GM23338 (cell line): ENCODE data around the gene NUP62CL. TPM values are rescaled to one million over a fixed set of nuclear protein-coding genes. Genes with fewer than 3 reads are reported as not detected.

Experiments
- ATAC-seq: fragments of 200-7000 bp; cut with Tn5 transposase; 3 replicates; pipeline ENCODE4 v1.9.1; 2020
- DNase-seq: peaks from one replicate; pipeline ENCODE4 v3.0.0-alpha.2; 2015; ENCODE audit warnings: low spot score
- H2AFZ ChIP-seq: fragments of 200-600 bp; sonication (generic); 2 replicates; pipeline ENCODE4 v1.8.0; 2016; ENCODE audit warnings: antibody characterized with exemption, mild to moderate bottlenecking, moderate library complexity
- H3F3A ChIP-seq: fragments of 200-600 bp; sonication (generic); replicated peaks from 2 replicates; pipeline ENCODE4 v1.8.0; 2017; ENCODE audit warnings: antibody characterized with exemption, mixed run types, low read depth
- H3K27ac ChIP-seq: fragments of 200-600 bp; sonication (generic); 2 replicates; pipeline ENCODE4 v1.6.1; 2016; ENCODE audit warnings: low read depth
- H3K27me3 ChIP-seq: fragments of 200-600 bp; sonication (generic); 2 replicates; pipeline ENCODE4 v1.8.0; 2016; ENCODE audit warnings: mild to moderate bottlenecking, mixed run types, moderate library complexity; ENCODE audit not compliant: insufficient read depth
- H3K36me3 ChIP-seq: fragments of 200-600 bp; sonication (generic); 2 replicates; pipeline ENCODE4 v1.8.0; 2016; ENCODE audit warnings: mild to moderate bottlenecking; ENCODE audit not compliant: insufficient read depth
- H3K4me1 ChIP-seq: fragments of 200-600 bp; sonication (generic); 2 replicates; pipeline ENCODE4 v1.8.0; 2016; ENCODE audit warnings: mild to moderate bottlenecking, moderate library complexity; ENCODE audit not compliant: insufficient read depth
- H3K4me2 ChIP-seq: fragments of 200-600 bp; sonication (generic); 2 replicates; pipeline ENCODE4 v1.7.1; 2017; ENCODE audit warnings: mixed run types
- H3K4me3 ChIP-seq: fragments of 200-600 bp; sonication (generic); 2 replicates; pipeline ENCODE4 v1.6.1; 2016; ENCODE audit warnings: mixed run types
- H3K79me2 ChIP-seq: fragments of 200-600 bp; sonication (generic); replicated peaks from 2 replicates; pipeline ENCODE4 v1.8.0; 2017; ENCODE audit warnings: mild to moderate bottlenecking; ENCODE audit not compliant: insufficient read depth
- H3K9me2 ChIP-seq: fragments of 200-600 bp; sonication (generic); 2 replicates; pipeline ENCODE4 v1.8.0; 2017; ENCODE audit not compliant: insufficient read depth
- H4K20me1 ChIP-seq: fragments of 200-600 bp; sonication (generic); replicated peaks from 2 replicates; pipeline ENCODE4 v1.8.0; 2017; ENCODE audit warnings: mild to moderate bottlenecking; ENCODE audit not compliant: insufficient read depth
- H3K27ac Mint-ChIP-seq: 2 replicates; pipeline ENCODE4 v1.8.0; 2020; ENCODE audit warnings: inconsistent platforms, mild to moderate bottlenecking, moderate library complexity, mixed read lengths
- H3K27me3 Mint-ChIP-seq: 3 replicates; pipeline ENCODE4 v1.8.0; 2022; ENCODE audit warnings: low read depth, mild to moderate bottlenecking, moderate library complexity, mixed read lengths, inconsistent platforms; ENCODE audit not compliant: insufficient read depth, poor library complexity
- H3K36me3 Mint-ChIP-seq: 3 replicates; pipeline ENCODE4 v1.8.0; 2021; ENCODE audit warnings: low read depth, mild to moderate bottlenecking, inconsistent platforms, moderate library complexity, mixed read lengths
- H3K4me1 Mint-ChIP-seq: 3 replicates; pipeline ENCODE4 v1.8.0; 2020; ENCODE audit warnings: mild to moderate bottlenecking, inconsistent platforms, mixed read lengths
- H3K4me3 Mint-ChIP-seq: 3 replicates; pipeline ENCODE4 v1.8.0; 2021; ENCODE audit warnings: moderate library complexity, mild to moderate bottlenecking, inconsistent platforms, mixed read lengths
- H3K9me3 Mint-ChIP-seq: 3 replicates; pipeline ENCODE4 v1.8.0; 2020; ENCODE audit warnings: moderate library complexity, mild to moderate bottlenecking, inconsistent platforms, mixed read lengths
- CREB1 ChIP-seq: fragments of 250-450 bp; sonication (Bioruptor Pico); IDR thresholded peaks from 2 replicates; pipeline ENCODE4 v1.5.0; 2020; ENCODE audit warnings: low read depth, mild to moderate bottlenecking, moderate library complexity
- CTCF ChIP-seq, 2 experiments: fragments of 200-600 bp in 1 of 2; sonication (generic) in 1 of 2; conservative IDR thresholded peaks; 2 replicates each; pipeline versions ENCODE4 v1.5.1 to v1.6.1; 2016 to 2017; ENCODE audit warnings: antibody characterized with exemption in 2 of 2, low read depth in 2 of 2, mild to moderate bottlenecking in 2 of 2, moderate library complexity in 1 of 2
- ETS1 ChIP-seq: IDR thresholded peaks from 2 replicates; pipeline ENCODE4 v1.6.1; 2016; ENCODE audit warnings: antibody characterized with exemption
- EZH2 ChIP-seq: fragments of 200-600 bp; sonication (generic); IDR thresholded peaks from one replicate; pipeline ENCODE4 v1.8.0; 2017; ENCODE audit warnings: antibody characterized with exemption, mild to moderate bottlenecking, low read depth; ENCODE audit not compliant: unreplicated experiment
- EZH2phosphoT487 ChIP-seq: fragments of 200-600 bp; sonication (generic); IDR thresholded peaks from one replicate; pipeline ENCODE4 v1.8.1; 2018; ENCODE audit warnings: antibody characterized with exemption; ENCODE audit not compliant: unreplicated experiment
- JUNB ChIP-seq: IDR thresholded peaks from one replicate; pipeline ENCODE4 v1.6.1; 2016; ENCODE audit warnings: antibody characterized with exemption; ENCODE audit not compliant: unreplicated experiment
- NANOG ChIP-seq: IDR thresholded peaks from 2 replicates; pipeline ENCODE4 v1.6.1; 2016; ENCODE audit warnings: antibody characterized with exemption, borderline replicate concordance
- POLR2AphosphoS5 ChIP-seq: IDR thresholded peaks from 2 replicates; pipeline ENCODE4 v1.6.1; 2016; ENCODE audit warnings: antibody characterized with exemption, low read depth
- REST ChIP-seq: IDR thresholded peaks from one replicate; pipeline ENCODE4 v1.6.1; 2018; ENCODE audit warnings: antibody characterized with exemption; ENCODE audit not compliant: unreplicated experiment
- STAT1 ChIP-seq: IDR thresholded peaks from one replicate; pipeline ENCODE4 v1.6.1; 2016; ENCODE audit warnings: antibody characterized with exemption; ENCODE audit not compliant: unreplicated experiment
- ZNF114 ChIP-seq: fragments of 250-450 bp; sonication (Bioruptor Pico); IDR thresholded peaks from 2 replicates; pipeline ENCODE4 v1.5.0; 2020; ENCODE audit warnings: mild to moderate bottlenecking, moderate library complexity
- ZNF331 ChIP-seq: fragments of 250-450 bp; sonication (Bioruptor Pico); IDR thresholded peaks from 2 replicates; pipeline ENCODE4 v1.5.0; 2020; ENCODE audit warnings: low read depth, mild to moderate bottlenecking, moderate library complexity
- polyA plus RNA-seq: library from polyadenylated mRNA; unstranded; fragments of >200 nt; fragmentation: Nextera tagmentation; extraction: Ambion mirVana; gene quantifications from 2 replicates; pipeline ENCODE4 v1.2.1, GENCODE V29; 2016
- total RNA-seq: library from RNA; depleted of rRNA; stranded (reverse); fragments of >200 nt; shearing (Covaris generic); gene quantifications from 2 replicates; pipeline ENCODE4 v1.2.3, GENCODE V29; 2014
- TF ChIP-seq, protein P1 (sequence below): fragments of 250-450 bp; sonication (Bioruptor Pico); IDR thresholded peaks from 2 replicates; pipeline ENCODE4 v1.5.0; 2020; ENCODE audit warnings: mild to moderate bottlenecking, moderate library complexity

NUP62CL gene
- total and polyA plus RNA-seq, 2 experiments from 2014 or later: 5.8 to 11.2 TPM

GRCh38 chrX:107168257-107168656 is 38.0 kb downstream of the NUP62CL start:
- Histone ChIP-seq H2AFZ (no peak overlapping the region), H3K4me1 (no peaks in the 10 kb centered on the region), H3K4me3 (no peak overlapping the region), H3K9me2 (no peaks in the 10 kb centered on the region), H3K79me2 (no peaks in the 10 kb centered on the region), H3F3A (no peaks in the 10 kb centered on the region), H3K27ac (no peak overlapping the region), H3K4me2 (no peak overlapping the region), H3K36me3 (no peaks in the 10 kb centered on the region), H4K20me1 (no peaks in the 10 kb centered on the region), H3K27me3 (no peaks in the 10 kb centered on the region)
- DNase-seq (no peak), ATAC-seq (no peak)
- no peaks in the 10 kb centered on the region for H3K27me3 Mint-ChIP-seq
- no peaks in the 10 kb centered on the region for H3K4me1 Mint-ChIP-seq
- 0 out of 3 replicates have a peak, but pooled peaks cover 3% of the 10 kb centered on the region for H3K36me3 Mint-ChIP-seq
- H3K27ac Mint-ChIP-seq: no peak overlapping the region
- H3K9me3 Mint-ChIP-seq: no peaks in the 10 kb centered on the region
- no peak overlapping the region for H3K4me3 Mint-ChIP-seq
- TF ChIP-seq POLR2AphosphoS5: no peak
- TF ChIP-seq, protein P1, sequence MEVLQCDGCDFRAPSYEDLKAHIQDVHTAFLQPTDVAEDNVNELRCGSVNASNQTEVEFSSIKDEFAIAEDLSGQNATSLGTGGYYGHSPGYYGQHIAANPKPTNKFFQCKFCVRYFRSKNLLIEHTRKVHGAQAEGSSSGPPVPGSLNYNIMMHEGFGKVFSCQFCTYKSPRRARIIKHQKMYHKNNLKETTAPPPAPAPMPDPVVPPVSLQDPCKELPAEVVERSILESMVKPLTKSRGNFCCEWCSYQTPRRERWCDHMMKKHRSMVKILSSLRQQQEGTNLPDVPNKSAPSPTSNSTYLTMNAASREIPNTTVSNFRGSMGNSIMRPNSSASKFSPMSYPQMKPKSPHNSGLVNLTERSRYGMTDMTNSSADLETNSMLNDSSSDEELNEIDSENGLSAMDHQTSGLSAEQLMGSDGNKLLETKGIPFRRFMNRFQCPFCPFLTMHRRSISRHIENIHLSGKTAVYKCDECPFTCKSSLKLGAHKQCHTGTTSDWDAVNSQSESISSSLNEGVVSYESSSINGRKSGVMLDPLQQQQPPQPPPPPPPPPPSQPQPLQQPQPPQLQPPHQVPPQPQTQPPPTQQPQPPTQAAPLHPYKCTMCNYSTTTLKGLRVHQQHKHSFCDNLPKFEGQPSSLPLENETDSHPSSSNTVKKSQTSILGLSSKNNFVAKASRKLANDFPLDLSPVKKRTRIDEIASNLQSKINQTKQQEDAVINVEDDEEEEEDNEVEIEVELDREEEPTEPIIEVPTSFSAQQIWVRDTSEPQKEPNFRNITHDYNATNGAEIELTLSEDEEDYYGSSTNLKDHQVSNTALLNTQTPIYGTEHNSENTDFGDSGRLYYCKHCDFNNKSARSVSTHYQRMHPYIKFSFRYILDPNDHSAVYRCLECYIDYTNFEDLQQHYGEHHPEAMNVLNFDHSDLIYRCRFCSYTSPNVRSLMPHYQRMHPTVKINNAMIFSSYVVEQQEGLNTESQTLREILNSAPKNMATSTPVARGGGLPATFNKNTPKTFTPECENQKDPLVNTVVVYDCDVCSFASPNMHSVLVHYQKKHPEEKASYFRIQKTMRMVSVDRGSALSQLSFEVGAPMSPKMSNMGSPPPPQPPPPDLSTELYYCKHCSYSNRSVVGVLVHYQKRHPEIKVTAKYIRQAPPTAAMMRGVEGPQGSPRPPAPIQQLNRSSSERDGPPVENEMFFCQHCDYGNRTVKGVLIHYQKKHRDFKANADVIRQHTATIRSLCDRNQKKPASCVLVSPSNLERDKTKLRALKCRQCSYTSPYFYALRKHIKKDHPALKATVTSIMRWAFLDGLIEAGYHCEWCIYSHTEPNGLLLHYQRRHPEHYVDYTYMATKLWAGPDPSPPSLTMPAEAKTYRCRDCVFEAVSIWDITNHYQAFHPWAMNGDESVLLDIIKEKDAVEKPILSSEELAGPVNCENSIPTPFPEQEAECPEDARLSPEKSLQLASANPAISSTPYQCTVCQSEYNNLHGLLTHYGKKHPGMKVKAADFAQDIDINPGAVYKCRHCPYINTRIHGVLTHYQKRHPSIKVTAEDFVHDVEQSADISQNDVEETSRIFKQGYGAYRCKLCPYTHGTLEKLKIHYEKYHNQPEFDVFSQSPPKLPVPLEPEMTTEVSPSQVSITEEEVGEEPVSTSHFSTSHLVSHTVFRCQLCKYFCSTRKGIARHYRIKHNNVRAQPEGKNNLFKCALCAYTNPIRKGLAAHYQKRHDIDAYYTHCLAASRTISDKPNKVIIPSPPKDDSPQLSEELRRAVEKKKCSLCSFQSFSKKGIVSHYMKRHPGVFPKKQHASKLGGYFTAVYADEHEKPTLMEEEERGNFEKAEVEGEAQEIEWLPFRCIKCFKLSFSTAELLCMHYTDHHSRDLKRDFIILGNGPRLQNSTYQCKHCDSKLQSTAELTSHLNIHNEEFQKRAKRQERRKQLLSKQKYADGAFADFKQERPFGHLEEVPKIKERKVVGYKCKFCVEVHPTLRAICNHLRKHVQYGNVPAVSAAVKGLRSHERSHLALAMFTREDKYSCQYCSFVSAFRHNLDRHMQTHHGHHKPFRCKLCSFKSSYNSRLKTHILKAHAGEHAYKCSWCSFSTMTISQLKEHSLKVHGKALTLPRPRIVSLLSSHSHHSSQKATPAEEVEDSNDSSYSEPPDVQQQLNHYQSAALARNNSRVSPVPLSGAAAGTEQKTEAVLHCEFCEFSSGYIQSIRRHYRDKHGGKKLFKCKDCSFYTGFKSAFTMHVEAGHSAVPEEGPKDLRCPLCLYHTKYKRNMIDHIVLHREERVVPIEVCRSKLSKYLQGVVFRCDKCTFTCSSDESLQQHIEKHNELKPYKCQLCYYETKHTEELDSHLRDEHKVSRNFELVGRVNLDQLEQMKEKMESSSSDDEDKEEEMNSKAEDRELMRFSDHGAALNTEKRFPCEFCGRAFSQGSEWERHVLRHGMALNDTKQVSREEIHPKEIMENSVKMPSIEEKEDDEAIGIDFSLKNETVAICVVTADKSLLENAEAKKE (CRISPR knock-in tag): no peak
- TF ChIP-seq NANOG: no peak
- TF ChIP-seq CREB1 (CRISPR knock-in tag): no peak
- TF ChIP-seq ZNF331 (CRISPR knock-in tag): no peak
- TF ChIP-seq JUNB: no peak
- no peak for TF ChIP-seq REST
- TF ChIP-seq ETS1: no peak
- no peak for TF ChIP-seq STAT1
- no peak for TF ChIP-seq EZH2phosphoT487
- TF ChIP-seq CTCF (conservative IDR thresholded peaks at IDR 0.05; ENCODE audit: low read depth in 2 of 2): no peak
- no peak for TF ChIP-seq EZH2
- TF ChIP-seq ZNF114: no peak
